Nucleus accumbens (tissue), 56 donors: ENCODE data around the gene ACP1.

Experiments
- DNase-seq, 56 donors: peaks; one replicate each; lab custom pipeline; 2025; lab: John Stamatoyannopoulos, UW

Gene ACP1

GRCh38 chr2:264493-265468 is at the start of gene ACP1:
Gene ACP1 (plus strand): TSS chr2:264947. CDS start chr2:264965, 18 bp downstream.
- peak; percentile 34 to 95 (median 86) for DNase-seq

GRCh38 chr2:216068-216467 is 48.7 kb upstream of the ACP1 start:
- no peak for DNase-seq

GRCh38 chr2:223451-223850 is 41.3 kb upstream of the ACP1 start:
- DNase-seq: no peak

GRCh38 chr2:223971-224760 is 40.6 kb upstream of the ACP1 start:
- DNase-seq: peak in 10 of 56 donors; percentile 10 to 42 (median 24)

- DNase-seq: no peak
These were observed 36.6 kb upstream of the ACP1 start for GRCh38 chr2:228115-228514.

GRCh38 chr2:228518-229278 is 36.0 kb upstream of the ACP1 start:
- DNase-seq: no peak

- peak in 44 of 56 donors; percentile 28 to 84 (median 64) for DNase-seq
These were observed 33.1 kb upstream of the ACP1 start for GRCh38 chr2:231521-232185.

GRCh38 chr2:233030-233429 is 31.7 kb upstream of the ACP1 start:
- DNase-seq: no peak

- DNase-seq: no peak
These were observed 30.3 kb upstream of the ACP1 start for GRCh38 chr2:234421-234820.

GRCh38 chr2:236993-237539 is 27.7 kb upstream of the ACP1 start:
- DNase-seq: no peak

- DNase-seq: peak in 13 of 56 donors; percentile 14 to 46 (median 25)
These were observed 26.9 kb upstream of the ACP1 start for GRCh38 chr2:237878-238277.

GRCh38 chr2:238431-238830 is 26.3 kb upstream of the ACP1 start:
- peak in 4 of 56 donors; percentile 14 to 27 (median 22) for DNase-seq

GRCh38 chr2:238869-239268 is 25.9 kb upstream of the ACP1 start:
- peak in 1 of 56 donors; percentile 16 for DNase-seq

- DNase-seq: no peak
These were observed 20.2 kb upstream of the ACP1 start for GRCh38 chr2:244547-244946.

- peak in 2 of 56 donors; percentile 20 to 21 for DNase-seq
These were observed 18.1 kb upstream of the ACP1 start for GRCh38 chr2:246489-247144.

- DNase-seq: no peak
These were observed 16.0 kb upstream of the ACP1 start for GRCh38 chr2:248724-249123.

GRCh38 chr2:249538-250042 is 15.2 kb upstream of the ACP1 start:
- no peak for DNase-seq

GRCh38 chr2:252001-252602 is 12.6 kb upstream of the ACP1 start:
- no peak for DNase-seq
